Stomach smooth muscle (tissue), 2 donors: ENCODE data around the gene PSMB7.

ENCODE experiments used
- H3K27ac ChIP-seq: one replicate; pipeline ENCODE4 v1.7.0; 2013; ENCODE audit warnings: mild to moderate bottlenecking, low read length, inconsistent platforms
- H3K27me3 ChIP-seq, 2 donors: one replicate each; pipeline ENCODE4 v1.7.0; 2013; ENCODE audit warnings: low read length in 2 of 2; ENCODE audit not compliant: insufficient read depth in 2 of 2, control insufficient read depth in 1 of 2
- H3K36me3 ChIP-seq, 2 donors: one replicate each; pipeline ENCODE4 v1.7.0; 2013; ENCODE audit warnings: low read length in 2 of 2; ENCODE audit not compliant: control insufficient read depth in 2 of 2, insufficient read depth in 2 of 2
- H3K4me1 ChIP-seq: one replicate; pipeline ENCODE4 v1.7.0; 2013; ENCODE audit warnings: low read length; ENCODE audit not compliant: control insufficient read depth, insufficient read depth
- H3K4me3 ChIP-seq, 2 donors: one replicate each; pipeline ENCODE4 v1.7.0; 2013; ENCODE audit warnings: low read length in 2 of 2
- H3K9ac ChIP-seq, 2 donors: one replicate each; pipeline ENCODE4 v1.7.0; 2013; ENCODE audit warnings: low read length in 2 of 2, mild to moderate bottlenecking in 1 of 2
- H3K9me3 ChIP-seq, 2 donors: one replicate each; pipeline ENCODE4 v1.7.0; 2013; ENCODE audit warnings: low read length in 2 of 2; ENCODE audit not compliant: control insufficient read depth in 2 of 2
- donor health status: healthy.
- donor health status: Pancreatic carcinoma.

PSMB7 gene

DNA sequence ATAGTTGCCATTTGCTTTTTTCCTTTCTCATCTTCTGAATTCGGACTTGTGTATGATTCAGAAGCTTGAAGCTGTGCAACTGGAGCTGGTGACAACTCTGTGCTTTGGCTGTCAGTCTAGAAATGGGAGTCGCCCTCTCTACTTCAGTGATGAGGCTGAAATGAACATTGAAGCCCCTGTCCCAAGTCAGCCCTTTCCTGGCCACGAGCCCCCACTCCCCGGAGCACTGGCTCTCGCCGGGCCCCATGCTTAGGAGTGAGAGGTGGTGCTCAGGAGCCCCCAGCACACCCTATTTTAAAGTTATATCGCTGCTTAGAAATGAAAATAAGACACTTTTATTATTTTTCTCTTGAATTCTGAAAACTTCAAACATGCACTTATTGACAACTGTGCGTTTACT lies 66.0 kb downstream of the PSMB7 start:
- Histone ChIP-seq H3K9me3 (no peaks in the 10 kb centered on the region), H3K27me3 (no peaks in the 10 kb centered on the region), H3K36me3 (peaks cover 43 to 52% of the 10 kb centered on the region in 2 donors), H3K4me3 (no peak overlapping the region), H3K4me1 (no peaks in the 10 kb centered on the region), H3K27ac (no peak overlapping the region), H3K9ac (no peak overlapping the region)

DNA sequence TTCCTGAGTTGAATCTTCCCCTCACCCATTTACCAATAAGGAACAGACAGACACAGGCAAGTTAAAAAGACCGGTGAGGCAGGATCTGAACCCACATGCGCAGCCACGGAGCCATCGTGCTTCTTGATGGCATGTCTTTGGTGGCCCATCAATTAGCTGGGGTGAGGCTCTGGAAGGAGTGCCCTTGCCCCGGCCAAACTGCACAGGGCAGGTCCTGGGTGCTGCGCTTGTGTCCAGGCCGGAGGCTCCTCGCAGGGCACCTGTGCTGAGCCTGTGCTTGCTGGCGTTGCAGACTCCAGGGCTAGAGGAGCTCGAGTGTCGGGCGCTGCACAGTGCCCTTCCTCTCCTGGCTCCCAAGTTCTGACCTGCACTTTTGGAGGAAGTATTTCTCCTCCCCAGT lies 66.4 kb downstream of the PSMB7 start:
- Histone ChIP-seq H3K27ac (no peak overlapping the region), H3K27me3 (no peaks in the 10 kb centered on the region), H3K9ac (no peak overlapping the region), H3K9me3 (no peaks in the 10 kb centered on the region), H3K4me1 (no peaks in the 10 kb centered on the region), H3K36me3 (peaks cover 43 to 52% of the 10 kb centered on the region in 2 donors), H3K4me3 (no peak overlapping the region)

DNA sequence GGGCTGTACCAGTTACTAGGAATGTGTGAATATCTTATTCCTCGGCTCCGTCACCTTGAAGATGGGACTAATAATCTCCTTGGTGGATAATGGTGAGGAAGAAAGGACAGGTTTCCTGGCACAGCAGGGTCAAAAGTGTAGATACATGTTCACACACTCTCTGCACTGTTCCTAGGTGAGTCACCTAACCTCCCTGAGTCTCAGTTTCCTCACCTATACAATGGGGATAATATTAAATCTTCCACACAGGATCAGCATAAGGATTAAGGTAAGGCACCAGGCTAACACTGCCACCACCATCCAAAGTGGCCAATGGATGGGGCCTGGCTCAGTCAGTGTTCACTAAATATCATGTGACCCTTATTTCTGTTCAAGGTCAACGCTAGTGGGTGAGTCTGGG lies 66.9 kb downstream of the PSMB7 start:
- Histone ChIP-seq H3K4me1 (peaks cover 3% of the 10 kb centered on the region), H3K27me3 (no peaks in the 10 kb centered on the region), H3K4me3 (no peak overlapping the region), H3K9ac (no peak overlapping the region), H3K9me3 (no peaks in the 10 kb centered on the region), H3K36me3 (peaks cover 39 to 49% of the 10 kb centered on the region in 2 donors), H3K27ac (no peak overlapping the region)

DNA sequence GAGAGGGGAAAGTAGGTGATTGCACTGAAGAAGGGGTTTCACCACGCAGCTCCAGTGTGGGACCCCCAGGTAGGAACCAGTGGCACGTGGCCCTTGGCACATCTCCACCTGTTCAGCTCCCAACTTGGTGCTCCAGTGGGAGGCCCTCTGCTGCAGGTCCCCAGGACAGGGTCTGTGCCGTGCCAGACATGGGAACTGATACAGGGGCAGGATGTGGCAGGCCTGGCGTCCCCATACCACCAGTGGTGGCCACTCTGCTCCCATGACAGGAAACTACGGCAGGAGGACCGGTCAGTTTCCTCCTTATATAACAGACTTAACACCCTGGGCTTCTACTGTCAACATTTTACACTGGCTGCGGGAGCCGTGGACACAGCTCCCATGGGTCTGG lies 67.3 kb downstream of the PSMB7 start:
- Histone ChIP-seq H3K36me3 (peaks cover 35 to 45% of the 10 kb centered on the region in 2 donors), H3K9me3 (no peaks in the 10 kb centered on the region), H3K4me1 (peaks cover 7% of the 10 kb centered on the region), H3K4me3 (no peak overlapping the region), H3K27ac (no peak overlapping the region), H3K27me3 (no peaks in the 10 kb centered on the region), H3K9ac (no peak overlapping the region)

DNA sequence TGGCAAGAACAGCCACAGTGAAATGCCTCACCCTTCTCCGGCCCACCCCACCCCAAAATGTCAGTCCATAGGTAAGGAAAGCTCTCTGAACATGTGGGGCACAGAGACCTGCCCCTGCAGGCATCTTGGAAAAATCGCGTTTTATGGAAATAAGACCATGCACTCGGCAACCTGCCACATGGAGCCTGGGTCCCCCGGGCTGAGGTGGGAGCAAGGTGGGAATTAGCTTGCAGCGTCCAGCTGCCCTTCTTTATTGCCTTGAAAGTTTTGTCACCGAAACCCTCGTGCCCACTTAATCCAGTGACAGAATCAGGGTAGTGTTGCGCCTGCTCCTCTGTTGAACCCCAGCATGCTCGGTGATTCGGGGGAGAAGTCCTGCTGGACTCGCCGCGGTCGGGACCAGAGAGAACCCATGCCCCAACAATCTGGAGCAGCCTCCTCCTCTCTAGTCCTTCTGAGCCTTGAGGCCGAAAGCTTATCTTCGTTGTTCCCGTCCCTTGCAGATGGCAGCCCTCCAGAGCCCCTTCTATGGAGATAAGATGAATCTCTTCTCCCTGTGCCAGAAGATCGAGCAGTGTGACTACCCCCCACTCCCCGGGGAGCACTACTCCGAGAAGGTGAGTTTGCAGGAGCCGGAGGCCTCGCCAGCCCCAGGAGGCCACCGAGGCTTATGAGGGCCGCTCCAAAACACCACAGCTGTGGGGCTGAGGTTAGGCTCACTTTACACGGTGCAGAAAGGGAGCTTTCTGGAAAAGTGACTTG lies 67.9 kb downstream of the PSMB7 start:
- peaks cover 32 to 39% of the 10 kb centered on the region in 2 donors for H3K36me3 ChIP-seq
- no peak overlapping the region for H3K27ac ChIP-seq
- no peak overlapping the region for H3K9ac ChIP-seq

DNA sequence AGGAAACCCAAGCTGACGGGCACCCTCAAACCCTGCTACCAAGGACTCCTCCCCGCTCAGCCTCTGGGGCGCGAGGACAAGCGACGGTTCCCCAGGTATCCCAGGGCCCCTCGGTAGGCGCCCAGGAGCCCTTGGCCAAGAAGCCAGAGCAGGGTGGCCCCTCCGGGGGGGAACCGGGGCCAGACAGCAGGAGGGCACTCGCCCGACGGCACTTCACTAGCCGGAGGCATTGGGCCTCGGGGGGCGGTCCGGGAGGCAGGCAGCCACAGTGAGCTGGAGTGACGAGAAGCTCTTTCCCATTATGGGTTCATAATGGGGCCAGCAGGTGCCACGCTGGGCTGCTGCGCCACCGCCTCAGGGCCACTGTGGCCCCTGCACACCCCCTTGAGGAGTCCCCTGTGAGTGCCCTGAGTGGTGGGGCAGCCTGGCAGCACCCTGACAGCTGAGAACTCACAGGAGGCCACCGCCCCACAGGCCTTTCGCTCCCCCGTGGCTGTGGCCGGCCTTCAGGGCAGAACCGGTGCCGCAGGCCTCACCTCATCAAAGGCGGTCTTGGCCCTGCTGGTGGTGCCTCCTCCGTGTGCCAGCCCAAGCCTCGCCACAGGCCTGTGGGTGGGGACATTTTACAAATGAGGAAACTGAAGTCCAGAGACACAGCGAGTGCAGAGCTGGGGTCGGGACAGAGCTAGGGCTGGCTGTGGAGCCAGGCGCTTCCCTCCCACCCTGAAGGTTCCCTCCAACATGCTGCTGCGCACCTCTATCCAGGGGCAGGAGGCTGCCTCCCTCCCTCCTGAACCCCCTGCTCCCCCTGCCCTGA lies 68.7 kb downstream of the PSMB7 start:
- Histone ChIP-seq H3K27ac (no peak overlapping the region), H3K4me1 (peaks cover 14% of the 10 kb centered on the region), H3K9me3 (no peaks in the 10 kb centered on the region), H3K27me3 (no peaks in the 10 kb centered on the region), H3K9ac (no peak overlapping the region), H3K36me3 (peaks cover 27 to 32% of the 10 kb centered on the region in 2 donors), H3K4me3 (no peak overlapping the region)

More for the DNA sequence above, 67.9 kb downstream of the PSMB7 start:
- peaks cover 12% of the 10 kb centered on the region for H3K4me1 ChIP-seq
- H3K9me3 ChIP-seq: no peaks in the 10 kb centered on the region
- H3K4me3 ChIP-seq: no peak overlapping the region
- H3K27me3 ChIP-seq: no peaks in the 10 kb centered on the region

DNA sequence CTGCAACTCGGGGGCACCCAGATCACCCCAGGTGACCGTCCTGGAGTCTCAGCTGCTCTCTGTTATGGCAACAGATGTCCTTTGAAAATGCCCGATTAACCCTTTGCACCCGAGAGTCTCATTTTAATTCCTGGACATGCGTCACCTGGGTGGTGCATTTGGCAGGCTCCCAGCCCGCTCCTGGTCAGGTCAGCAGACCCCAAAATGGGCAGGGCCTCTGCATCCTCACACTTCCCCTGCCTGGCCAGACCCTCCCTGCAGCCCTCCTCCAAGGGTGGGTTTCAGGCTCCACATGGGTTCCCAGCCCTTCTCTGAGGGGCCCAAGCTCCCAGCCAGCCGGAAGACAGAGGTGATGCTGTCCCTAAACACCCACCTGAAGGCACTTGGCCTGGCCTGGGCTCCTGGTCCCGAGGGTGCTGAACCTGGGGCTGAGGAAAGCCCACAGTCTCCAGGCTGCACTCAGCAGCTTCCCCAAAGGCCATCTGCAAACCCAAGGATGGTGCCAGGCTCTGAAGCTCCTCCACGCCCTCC lies 69.4 kb downstream of the PSMB7 start:
- Histone ChIP-seq H3K4me1 (peaks cover 14% of the 10 kb centered on the region), H3K36me3 (peaks cover 19 to 24% of the 10 kb centered on the region in 2 donors), H3K9me3 (no peaks in the 10 kb centered on the region), H3K4me3 (no peak overlapping the region), H3K9ac (no peak overlapping the region), H3K27me3 (no peaks in the 10 kb centered on the region), H3K27ac (no peak overlapping the region)

DNA sequence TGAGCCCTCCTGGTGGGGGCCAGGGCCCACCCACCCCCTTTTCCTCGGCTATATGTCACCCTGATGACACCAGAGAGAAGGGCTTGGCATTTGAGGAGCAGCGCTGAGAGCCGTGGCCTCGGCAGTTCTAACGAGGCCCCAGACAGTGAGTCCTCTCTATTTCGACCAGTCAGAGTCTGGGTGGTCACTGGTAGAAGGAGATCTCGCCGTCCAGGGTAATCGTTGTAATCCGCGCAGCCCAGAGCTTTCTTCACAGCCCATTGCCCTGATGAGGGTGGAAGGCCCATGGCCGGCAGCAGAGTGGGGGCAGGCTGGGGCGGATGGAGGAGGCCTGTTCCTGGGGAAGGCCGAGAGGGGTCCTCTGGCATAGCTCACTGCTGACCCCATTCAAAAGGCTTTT lies 70.2 kb downstream of the PSMB7 start:
- H3K9ac ChIP-seq: no peak overlapping the region
- peaks cover 14 to 21% of the 10 kb centered on the region in 2 donors for H3K36me3 ChIP-seq
- peaks cover 14% of the 10 kb centered on the region for H3K4me1 ChIP-seq
- H3K9me3 ChIP-seq: no peaks in the 10 kb centered on the region
- no peak overlapping the region for H3K27ac ChIP-seq
- H3K4me3 ChIP-seq: no peak overlapping the region
- no peaks in the 10 kb centered on the region for H3K27me3 ChIP-seq

DNA sequence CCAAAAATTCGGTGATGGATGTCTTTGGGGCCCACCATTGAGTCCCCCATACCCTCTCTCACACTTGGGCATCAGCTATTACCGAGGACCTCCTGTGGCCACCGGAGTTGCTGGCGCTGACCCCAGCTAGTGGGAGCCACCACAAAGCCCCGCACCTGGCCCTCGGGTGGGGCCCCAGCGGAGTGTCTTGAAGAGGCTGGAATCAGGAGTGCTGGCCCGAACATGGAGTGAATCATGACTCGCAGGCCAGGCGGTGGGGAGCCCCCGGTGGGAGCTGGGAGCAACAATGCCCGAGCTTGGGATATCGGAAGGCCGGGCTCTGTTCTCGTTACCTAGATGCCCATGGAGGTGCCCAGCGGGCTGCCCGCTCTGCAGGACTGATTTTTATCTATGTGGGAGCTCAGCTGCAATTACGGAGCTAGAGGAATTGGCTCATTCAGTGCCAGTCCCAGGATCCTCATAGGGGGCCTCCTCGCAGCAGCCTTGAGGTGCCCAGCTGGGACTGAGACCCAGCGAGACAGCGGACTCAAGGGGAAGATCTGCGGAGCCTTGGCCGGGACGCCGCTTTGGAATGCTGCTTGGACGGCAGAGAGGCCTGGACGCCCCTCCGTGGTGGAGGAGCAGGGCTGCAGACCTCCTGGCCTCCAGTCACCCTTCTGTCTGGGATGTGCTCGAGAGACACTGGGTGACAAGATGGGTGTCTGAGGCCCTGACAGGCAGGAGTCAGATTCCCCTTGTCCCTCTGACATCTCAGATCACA lies 70.8 kb downstream of the PSMB7 start:
- Histone ChIP-seq H3K27ac (no peak overlapping the region), H3K36me3 (peaks cover 11 to 17% of the 10 kb centered on the region in 2 donors), H3K9ac (no peak overlapping the region), H3K27me3 (no peaks in the 10 kb centered on the region), H3K4me3 (no peak overlapping the region), H3K9me3 (no peaks in the 10 kb centered on the region), H3K4me1 (peaks cover 14% of the 10 kb centered on the region)

DNA sequence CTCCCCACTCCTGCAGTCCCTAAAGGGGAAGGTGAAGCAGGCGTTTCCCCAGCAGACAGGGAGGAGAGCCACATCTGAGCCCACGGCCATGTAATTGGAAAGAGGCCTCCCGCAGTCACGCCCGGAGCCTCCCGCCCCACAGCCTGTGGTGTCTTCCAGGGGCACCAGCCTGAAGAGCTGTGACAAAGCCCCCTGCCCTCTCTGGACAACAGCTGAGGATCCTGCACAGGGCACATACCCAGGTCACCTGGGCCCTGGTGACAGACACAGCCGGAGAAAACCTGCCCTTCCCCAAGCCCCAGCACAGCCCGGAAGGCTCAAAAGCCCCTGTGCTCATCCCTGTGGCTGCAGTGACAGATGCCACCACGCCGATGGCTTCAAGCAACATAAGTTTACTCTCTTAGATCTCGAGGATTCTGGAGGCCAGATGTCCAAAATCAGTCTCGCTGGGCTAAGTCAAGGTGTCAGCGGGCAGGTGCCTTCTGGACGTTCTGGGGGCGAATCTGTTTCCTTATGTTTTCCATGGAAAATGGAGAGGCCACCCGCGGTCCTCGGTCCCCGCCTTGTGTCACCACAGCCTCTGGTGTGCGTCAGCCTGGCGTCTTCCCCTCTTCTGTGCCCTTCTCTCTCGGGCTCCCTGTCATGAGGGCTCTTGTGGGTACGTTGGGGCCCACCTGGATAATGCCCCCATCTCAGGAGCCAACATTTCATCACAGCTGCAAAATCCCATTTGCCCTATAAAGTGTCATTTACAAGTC lies 71.5 kb downstream of the PSMB7 start:
- Histone ChIP-seq H3K36me3 (peaks cover 9 to 14% of the 10 kb centered on the region in 2 donors), H3K4me1 (peaks cover 14% of the 10 kb centered on the region), H3K9me3 (no peaks in the 10 kb centered on the region), H3K27ac (no peak overlapping the region), H3K27me3 (no peaks in the 10 kb centered on the region), H3K9ac (peak overlapping the region; percentile 36 to 55), H3K4me3 (peak overlapping the region in 1 of 2 donors; percentile 54)
